ENCODE measurements around the gene CIZ1.

Gene CIZ1

DNA sequence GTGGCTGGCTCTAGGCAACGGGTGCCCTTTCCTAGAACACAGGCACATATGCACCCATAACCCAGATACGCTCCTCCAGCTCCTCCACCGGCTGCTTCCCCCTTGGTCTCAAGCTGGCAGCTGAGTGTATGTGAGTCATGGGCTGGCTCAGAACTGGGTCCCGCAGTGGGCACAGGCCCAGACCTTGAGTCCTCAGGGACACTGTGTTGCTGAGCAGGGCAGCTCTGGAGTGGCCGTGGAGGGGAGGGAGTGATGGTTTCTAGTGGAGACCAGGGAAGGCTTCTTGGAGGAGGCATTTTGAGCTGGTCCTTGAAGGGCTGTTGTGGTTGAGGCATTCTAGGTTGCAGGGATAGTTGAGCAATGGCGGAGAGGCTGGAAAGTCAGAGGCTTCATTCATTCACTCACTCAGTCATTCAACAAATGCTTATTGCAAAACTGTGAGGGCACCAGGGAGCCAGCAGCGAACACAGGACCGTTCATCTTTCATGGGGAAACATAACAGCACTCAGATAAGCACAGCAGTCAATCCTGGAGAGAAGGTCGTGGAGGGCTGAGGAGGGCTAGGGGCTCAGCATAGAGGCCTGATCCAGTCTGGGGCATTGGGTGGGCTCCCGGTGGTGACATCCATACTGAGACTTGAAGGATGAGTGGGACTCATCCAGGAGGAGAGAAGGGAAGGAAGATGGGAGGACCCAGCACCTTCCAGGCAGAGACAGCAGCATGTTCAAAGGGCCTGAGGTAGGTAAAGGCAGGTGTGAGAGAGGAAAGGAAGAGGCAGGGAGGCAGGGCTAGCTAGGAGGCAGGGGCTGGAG lies 29.0 kb downstream of the CIZ1 start:
- DNase-seq (ENCODE audit: low read depth), result no peak

DNA sequence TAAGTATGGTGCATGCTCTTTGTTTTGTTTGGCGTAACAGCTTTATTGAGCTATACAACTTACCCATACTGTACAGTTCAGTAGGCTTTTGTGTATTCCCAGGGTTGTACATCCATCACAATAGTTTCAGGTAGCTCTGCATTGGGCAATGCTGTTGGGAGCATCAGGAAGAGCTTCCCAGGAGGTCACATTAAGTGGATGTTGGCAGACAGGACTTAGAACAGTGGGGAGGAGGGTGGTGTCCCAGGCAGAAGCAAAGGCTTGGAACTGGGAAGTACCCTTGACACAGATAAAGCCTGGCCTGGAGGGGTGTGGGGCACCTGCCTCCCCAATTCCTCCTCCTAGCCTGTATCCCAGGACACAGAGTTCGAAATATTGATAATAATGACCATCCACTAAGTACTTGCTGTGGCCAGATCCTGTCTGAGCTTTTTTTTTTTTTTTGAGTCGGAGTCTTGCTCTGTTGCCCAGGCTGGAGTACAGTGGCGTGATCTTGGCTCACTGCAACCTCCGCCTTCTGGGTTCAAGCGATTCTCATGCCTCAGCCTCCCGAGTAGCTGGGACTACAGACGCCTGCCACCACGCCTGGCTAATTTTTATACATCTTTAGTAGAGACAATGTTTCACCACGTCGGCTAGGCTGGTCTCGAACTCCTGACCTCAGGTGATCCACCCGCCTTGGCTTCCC lies 30.0 kb downstream of the CIZ1 start:
- DNase-seq (ENCODE audit: low read depth), result no peak

DNA sequence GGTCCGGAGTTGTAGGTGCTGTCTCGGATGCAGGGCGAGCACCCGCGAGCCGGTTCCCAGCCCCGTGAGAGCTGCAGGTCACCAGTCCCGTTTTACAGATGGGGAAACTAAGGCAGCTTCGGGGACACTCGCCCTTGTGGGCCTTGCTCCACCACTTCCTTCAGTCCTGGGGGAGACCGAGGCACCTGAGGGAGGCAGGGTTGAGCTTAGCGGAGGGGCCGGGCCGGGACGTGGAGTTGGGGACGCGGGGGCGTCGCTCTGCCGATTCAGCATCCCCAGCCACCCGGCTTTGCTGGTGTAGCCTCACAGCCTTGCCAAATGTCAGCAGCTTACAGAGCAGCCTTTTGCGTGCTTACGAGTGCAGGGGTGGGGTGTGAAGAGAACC lies 30.8 kb downstream of the CIZ1 start:
- DNase-seq (ENCODE audit: low read depth), result peak; percentile 37

DNA sequence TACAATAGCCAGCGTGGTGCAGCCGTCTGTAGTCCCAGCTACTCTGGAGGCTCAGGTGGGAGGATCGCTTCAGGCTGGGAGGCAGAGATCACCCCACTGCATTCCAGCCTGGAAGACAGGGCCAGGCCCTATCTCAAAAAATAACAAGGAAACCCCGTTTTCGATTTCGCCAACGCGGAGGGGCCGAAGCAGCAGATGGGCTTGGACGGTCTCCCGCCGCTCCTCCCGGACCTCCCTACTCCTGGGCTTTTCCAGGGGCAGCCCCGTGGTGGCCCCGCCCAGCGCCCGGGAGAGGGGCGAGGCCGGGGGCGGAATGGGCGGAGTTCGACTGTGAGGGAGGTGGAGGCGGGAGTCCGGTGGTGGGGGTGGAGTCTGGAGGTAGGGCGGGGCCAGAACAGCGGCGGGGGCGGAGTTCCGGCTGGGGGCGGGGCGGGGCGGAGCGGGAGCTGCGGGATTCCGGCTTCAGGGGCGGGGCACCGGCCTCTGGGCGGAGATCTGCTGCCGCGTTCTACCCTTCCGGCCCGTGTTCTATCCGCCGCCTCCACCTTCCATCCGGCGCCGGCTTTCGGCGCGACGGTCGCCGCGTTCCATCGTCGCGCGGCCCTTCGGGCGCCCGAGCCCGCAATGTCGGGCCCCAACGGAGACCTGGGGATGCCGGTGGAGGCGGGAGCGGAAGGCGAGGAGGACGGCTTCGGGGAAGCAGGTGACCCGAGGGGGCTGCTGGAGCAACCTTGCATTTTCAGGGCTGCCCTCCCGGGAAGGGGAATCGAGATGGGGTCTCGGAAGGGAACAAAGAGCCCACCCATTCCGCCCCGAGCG lies 31.4 kb downstream of the CIZ1 start, which contains the start of gene BBLN:
BBLN (plus strand) TSS at position 482 of the 819 bp plus-strand sequence; CDS start at position 625, 143 bp downstream.
- peak; percentile 92 for DNase-seq (ENCODE audit: low read depth)

DNA sequence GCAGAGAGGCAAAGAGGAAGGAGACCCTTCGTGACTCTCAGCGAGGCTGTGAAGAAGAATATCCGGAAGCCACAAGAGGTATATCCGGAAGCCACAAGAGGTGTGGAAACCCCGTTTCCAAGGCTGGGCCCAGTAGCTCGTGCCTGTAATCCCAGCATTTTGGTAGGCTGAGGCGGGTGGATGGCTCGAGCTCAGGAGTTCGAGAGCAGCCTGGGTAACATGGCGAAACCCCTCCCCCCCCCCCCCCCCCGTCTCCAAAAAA lies 31.9 kb downstream of the CIZ1 start:
- peak; percentile 13 for DNase-seq (ENCODE audit: low read depth)

DNA sequence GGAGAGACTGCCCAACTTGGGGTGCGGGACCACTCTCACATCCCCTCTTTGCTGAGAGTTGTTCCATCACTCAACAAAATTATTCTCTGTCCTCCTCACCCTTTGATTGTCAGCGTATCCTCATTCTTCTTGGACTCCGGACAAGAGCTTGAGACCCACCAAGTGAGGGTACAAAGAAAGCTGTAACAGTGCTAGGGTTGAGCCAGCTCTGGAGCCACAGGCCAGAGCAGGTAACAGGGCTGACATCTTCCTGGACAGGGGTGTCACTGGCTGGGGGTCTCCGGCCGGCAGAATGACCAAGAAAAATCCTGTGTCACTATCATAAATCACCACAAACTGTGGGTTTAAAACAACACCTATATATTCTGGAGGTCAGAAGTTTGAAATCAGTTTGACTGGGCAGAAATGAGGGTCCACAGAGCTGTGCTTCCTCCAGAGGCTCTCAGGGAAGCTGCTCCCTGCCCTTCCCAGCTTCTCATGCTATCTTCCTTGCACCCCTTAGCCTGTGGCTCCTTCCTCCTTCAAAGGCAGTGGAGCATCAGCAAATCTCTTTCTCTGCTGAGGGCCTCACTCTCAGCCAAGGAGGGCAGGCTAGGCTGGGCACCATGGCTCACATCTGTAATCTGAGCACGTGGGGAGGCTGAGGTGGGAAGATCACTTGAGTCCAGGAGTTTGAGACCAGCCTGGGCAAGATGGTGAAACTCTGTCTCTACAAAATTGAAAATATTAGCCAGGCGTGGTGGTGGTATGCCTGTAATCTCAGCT lies 35.5 kb downstream of the CIZ1 start:
- no peak for DNase-seq (ENCODE audit: low read depth)

DNA sequence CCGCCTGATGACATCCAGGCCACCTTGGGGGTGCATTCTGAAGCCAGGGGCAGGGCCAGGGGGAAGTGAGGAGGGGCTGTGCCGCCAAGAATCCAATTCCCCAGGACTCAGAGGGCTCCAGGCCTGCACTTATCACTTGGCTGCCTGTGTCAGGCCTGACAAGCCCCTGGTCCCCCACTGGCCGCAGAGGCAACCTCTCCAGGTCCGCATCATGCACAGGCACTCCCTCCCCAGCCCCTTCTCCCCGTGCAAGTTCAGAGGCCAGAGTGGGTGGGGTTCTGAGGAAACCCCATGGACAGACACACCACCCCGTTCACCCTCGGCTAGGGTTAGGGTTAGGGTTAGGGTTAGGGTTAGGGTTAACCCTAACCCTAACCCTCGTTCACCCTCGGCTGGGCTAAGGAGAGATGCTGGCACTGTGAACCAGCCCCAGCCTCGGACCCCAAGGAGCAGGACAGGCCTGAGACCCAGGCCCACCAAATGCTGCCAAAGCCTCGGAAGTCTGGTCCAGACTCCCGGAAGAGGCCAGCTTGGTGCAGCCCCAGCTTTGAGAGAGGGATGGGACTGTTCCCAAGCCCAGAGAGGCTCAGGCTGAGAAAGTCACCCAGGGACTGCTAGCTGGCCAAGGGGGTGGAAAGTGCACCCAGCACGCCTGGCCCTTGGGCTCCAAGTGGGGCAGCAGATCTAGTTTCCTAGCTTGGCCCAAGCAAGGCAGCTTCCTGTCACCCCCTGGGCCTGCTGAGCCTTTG lies 37.3 kb downstream of the CIZ1 start:
- DNase-seq (ENCODE audit: low read depth), result no peak

DNA sequence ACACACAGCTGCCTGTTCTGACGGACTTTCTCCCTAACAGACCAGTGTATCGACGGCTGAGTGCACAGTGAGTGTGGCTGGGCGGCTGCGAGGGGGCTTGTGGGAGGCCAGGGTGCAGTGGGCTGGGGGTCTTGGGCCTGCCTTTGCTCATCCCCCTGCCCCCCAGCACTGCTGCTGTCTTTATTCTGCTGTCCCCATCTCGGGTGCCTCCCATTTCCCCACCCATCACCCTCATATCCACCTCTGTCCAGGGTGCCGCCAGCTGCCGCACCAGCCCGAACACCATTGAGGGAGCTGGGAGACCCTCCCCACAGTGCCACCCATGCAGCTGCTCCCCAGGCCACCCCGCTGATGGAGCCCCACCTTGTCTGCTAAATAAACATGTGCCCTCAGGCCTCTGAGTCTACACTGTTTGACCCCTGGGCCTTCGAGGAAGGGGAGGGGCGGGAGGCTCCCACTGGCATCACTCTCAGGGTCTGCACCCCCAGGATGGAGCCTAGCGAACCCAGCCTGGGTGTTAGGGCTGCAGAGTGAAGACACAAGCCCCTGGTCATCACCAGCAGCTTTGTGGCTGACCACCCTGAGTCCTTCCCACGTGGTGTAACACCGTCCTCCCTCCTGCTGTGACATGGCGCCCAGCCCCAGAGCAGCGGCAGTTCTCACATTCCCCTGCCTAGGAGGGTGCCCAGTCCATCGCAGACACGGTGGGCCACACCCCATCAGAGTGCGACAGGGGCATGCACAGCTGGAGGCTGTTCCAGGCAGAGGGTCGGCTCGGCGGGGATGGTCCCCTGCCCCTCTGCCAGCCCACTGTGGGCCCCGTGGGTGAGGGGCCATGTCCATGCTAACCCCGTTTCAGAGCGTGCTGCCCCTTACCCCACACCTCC lies 38.1 kb downstream of the CIZ1 start:
- DNase-seq (ENCODE audit: low read depth), result no peak

DNA sequence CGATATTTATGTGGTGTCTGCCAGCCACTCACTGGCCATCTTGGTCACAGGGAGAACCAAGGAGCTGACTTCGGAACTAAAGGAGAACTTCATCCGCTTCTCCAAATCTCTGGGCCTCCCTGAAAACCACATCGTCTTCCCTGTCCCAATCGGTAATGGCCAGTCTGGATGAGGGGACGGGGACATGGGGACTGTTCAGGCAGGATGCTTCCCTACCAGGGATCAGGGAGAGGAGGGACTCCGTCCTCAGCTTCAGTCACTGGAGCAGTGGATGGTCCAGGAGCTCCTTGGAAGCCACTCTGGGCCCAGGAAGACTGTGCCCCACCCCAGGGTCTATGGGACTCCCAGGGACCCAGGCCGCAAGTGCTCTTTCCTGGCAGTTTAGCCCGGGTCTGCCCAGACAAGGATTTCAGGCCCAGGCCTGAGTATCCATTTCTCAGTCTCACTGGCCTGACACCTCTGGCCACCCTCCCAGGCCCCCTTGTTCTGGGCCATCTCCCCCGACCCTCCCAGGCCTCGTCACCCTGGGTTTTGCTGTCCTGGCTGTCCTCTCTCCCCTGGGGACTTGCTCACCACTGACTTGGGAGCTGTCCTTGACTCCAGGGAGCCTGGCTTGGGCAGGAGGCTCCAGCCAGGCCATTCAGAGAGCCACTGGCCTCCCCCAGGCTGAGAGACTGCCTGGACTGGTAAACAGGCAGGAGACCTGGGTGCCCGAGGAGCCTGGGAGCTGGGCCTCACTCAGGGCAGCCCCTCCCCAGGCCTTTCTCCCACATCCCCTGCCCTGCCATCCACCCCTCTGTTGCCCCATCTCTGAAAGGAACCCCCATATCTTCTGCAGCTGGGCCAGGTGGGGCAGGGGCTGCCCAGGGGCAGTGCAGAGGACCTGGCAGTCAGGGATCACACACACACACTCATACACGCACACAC lies 39.0 kb downstream of the CIZ1 start:
- DNase-seq (ENCODE audit: low read depth), result no peak

DNA sequence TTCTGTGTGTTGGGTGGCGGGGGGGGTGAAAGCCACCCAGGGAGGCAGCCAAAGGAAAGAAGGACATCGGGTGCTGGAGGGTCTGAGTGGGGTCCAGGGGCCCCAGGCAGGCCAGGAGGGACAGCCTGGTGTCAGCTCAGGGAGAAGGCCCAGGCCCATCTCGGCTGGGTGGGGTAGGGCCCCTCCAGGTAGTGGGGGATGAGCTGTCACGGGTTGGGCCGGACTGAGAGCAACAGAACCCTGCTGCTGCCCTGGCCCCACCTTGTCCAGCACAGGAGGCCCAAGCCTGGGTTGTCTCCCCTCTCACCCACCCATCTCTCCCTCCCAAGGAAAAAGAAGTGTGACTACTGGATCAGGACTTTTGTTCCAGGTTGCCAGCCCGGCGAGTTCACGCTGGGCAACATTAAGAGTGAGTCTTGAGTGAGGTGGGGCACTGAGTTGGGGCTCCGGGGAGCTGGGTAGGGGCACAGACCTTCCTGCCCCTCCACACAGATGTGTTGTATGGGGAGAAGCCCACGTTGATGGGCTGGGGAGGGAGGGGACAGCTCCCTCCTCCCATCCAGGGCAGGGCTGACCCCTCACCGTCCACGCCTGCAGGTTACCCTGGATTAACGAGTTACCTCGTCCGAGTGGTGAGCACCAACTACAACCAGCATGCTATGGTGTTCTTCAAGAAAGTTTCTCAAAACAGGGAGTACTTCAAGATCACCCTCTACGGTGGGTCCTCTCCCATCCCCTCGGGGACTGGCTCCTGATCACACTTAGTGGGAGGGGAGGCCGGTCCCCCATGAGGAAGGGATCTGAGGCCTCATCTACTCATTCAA lies 39.9 kb downstream of the CIZ1 start:
- no peak for DNase-seq (ENCODE audit: low read depth)

DNA sequence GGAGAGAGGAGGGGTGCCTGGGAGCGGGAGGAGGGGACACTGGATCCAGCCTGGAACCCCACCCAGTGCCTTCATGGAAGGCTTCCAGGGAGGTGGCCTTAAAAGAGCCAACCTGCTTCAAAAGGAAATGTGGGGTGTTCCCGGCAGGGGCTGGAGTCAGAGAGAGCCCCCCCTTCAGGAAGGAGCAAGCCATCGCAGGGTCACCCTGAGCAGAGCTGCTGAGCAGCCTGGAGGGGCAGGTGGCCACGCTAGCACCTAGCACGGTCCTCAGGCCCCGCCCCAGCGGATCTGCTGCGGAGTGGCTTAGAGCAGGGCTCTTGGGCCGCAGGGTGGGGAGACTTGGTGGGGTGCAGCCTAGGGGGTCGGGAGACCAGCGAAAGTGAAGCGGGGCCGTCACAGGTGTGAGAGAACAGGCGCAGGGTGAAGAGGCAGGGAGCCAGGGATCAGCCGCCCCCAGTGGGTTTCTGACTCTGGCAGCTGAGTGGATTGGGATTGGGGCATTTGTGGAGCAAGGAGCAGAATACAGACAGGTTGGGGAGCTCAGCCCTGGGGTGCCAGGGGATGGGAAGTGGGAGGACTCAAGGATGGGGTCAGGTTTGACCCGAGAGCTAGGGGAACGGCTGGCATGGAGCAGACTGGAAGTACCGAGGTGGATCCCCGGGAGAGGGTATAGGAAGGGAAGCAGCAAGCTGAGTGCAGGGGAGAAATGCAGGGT lies 40.6 kb downstream of the CIZ1 start:
- no peak for DNase-seq (ENCODE audit: low read depth)

DNA sequence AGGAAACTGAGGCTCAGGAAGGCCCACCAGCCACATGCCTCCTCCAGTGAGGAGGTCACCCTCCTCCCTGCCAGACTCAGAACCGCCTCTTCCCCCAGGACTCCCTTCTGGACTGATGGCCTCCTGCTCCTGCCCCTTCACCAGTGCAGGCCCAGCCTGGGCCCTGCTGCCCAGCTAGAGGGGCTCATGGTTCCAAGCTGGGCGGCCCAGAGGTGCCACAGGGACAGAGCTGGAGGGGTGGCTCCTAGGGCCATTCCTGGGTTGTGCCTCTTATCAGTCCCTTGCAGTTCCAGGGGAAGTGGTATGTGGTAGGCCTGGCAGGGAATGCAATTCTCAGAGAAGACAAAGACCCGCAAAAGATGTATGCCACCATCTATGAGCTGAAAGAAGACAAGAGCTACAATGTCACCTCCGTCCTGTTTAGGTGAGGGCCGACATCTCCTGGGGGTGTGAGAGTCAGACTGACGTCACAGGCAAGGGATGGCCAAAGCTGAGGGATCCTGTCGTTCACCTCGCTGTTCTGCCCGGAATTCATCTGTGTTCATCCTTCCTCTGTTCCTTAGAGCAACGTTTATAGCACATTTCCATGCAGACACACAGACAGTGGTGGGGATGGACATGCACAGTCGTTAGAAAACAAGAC lies 41.3 kb downstream of the CIZ1 start:
- no peak for DNase-seq (ENCODE audit: low read depth)

DNA sequence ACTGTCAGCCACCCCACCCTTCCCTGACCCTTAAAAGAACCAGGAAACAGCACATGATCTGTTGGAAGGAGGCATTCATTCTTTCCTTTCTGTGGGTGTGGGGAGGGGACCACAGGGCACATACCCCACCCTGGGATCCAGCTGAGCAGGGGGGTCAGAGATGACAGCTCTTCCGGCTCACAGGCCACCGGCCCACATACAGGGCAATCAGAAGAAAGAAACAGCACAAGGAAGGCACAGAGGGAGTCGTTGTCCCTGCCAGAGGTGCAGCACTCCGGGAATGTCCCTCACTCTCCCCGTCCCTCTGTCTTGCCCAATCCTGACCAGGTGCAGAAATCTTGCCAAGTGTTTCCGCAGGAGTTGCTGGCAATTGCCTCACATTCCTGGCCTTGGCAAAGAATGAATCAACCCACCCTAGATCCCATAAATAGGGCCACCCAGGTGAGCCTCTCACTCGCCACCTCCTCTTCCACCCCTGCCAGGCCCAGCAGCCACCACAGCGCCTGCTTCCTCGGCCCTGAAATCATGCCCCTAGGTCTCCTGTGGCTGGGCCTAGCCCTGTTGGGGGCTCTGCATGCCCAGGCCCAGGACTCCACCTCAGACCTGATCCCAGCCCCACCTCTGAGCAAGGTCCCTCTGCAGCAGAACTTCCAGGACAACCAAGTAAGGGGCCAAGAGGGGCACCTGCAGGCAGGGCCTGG lies 42.2 kb downstream of the CIZ1 start, which contains the start of gene LCN2:
LCN2 (plus strand) TSS at position 453 of the 701 bp plus-strand sequence; CDS start at position 526, 73 bp downstream.
- no peak for DNase-seq (ENCODE audit: low read depth)

DNA sequence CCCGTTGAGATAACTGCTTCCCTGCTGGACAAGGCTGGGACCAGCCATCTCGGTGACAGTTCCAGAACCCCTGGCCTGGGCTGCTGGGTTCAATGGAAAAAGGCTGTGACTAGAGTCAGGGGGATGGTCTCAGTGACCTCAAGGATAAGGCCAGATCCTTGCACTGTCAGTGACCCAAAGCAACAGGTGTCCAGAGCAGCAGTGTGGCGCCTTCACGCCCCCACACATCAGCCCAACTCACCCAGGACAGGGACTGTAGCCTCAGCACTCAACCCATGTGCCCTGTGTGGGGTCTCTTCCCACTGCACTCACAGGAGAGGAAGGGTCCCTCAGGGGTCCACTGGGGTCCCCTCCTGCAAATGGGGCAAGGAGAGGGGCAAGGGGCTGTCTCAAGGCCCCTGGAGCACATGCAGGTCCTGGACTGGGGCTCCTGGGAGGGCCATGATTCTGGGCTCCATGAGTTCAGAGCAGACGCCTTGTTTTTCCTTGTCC lies 42.8 kb downstream of the CIZ1 start:
- no peak for DNase-seq (ENCODE audit: low read depth)

DNA sequence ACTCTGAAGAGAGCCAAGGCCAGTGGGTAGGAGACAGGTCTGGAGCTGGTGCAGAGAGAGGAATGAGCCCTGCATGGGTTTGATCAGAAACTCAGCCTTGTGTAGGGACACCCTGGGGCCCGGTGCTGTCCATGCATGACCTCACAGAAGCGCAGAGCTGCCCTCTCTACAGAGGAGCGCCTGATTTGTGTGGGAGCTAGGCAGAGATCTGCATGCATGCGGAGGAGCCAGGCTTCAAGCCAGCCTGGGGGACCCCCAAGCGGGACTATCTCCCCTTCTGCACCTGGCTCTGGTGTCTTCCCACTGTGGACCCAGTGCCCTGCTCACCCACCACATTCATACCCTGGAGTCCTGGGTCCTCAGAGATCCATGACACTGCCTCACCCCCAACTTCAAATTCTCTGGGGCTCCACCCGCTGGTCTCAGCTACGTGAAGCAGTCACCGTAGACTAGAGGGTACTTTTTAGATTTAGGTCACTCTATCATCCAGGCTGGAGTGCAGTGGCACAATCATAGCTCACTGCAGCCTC lies 44.7 kb downstream of the CIZ1 start:
- DNase-seq (ENCODE audit: low read depth), result no peak

DNA sequence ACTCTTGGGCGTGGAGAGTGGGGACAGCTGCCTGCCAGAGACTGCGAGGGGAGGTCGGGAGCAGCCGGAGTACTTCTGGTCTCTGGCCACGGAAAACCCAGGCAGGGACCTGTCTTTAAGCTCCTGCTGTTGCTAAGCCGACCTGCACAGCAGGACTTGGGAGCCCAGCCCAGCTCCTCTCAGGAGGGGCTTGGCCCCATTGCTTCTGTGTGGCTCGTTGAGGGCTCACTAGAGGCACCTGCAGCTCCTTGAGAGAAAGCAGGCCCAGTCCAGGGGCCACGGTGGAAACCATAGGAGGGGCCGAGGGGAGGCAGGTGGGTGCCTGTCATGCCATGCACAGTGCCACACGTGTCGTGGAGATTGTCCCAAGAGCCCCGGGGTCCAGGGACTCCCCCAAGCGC lies 45.4 kb downstream of the CIZ1 start:
- no peak for DNase-seq (ENCODE audit: low read depth)
